ENCODE measurements around the gene PRICKLE4.
A peak's percentile ranks its signal among the peaks of the same experiment; 100 is the strongest.

PRICKLE4 gene

DNA sequence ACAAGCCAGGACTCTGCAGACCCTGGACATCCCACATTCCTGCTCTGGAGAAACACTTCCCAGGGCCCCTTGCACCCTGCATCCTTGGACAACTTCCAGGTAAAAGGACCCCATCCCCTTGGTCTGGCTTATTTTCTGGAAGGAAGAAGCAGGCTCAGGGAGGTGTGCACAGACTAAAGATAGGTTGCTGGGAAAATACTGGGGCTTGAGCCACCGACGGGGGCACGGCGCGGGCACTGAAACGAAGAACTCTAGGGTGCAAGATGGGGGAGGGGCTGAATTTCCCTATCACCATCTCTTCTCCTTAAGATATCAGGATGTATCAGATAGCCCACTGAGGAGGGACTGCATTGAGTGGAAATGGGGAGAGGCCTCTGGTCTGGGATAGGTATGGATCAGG is 1.7 kb upstream of the PRICKLE4 start:
- no peak overlapping the region for H3K9ac ChIP-seq (ENCODE audit: low read depth, low read length)
- no peak overlapping the region for H3K27ac ChIP-seq (ENCODE audit: low read depth, low read length)

DNA sequence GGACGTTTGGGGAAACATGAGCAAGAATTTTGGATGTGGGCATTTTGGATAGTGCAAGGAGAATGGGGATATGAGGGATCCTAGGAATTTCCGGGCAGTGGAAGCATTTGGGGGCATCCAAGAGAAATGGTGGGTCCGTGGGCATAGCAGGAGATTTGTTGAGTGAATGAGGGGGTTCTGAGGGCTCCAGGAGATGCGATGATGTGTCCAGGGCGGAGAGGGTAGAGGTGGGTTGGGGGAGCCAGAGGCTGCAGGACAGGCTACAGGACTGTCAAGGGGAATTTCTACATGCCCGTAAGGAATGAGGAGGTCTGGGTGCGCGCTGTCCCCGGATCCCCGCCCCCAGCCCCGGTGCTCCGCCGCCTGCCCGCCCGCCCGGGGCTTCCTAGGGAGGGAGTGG is 1.2 kb upstream of the PRICKLE4 start:
- H3K4me3 ChIP-seq (ENCODE audit: low read length): peak overlapping the region; percentile 87
- peaks cover 17% of the 10 kb centered on the region for H3K36me3 ChIP-seq (ENCODE audit: insufficient read depth, low read length)
- no peak overlapping the region for H3K27ac ChIP-seq (ENCODE audit: low read depth, low read length)
- H3K9me3 ChIP-seq (ENCODE audit: insufficient read depth, low read depth, low read length): no peaks in the 10 kb centered on the region
- WGBS: 3% methylated on average over 16 of the region's 16 CpGs
- H3K4me1 ChIP-seq (ENCODE audit: insufficient read depth, low read length): 0 out of 2 replicates have a peak, but pooled peaks cover under 1% of the 10 kb centered on the region
- peaks cover 34% of the 10 kb centered on the region for H3K27me3 ChIP-seq (ENCODE audit: insufficient read depth, low read length)
- peak overlapping the region; percentile 69 for H3K9ac ChIP-seq (ENCODE audit: low read depth, low read length)

More for the DNA sequence above, 1.7 kb upstream of the PRICKLE4 start:
- WGBS: 54% methylated on average over 2 of the region's 6 CpGs
- no peaks in the 10 kb centered on the region for H3K9me3 ChIP-seq (ENCODE audit: insufficient read depth, low read depth, low read length)
- H3K27me3 ChIP-seq (ENCODE audit: insufficient read depth, low read length): peaks cover 30% of the 10 kb centered on the region
- H3K4me3 ChIP-seq (ENCODE audit: low read length): peak overlapping the region; percentile 87
- H3K36me3 ChIP-seq (ENCODE audit: insufficient read depth, low read length): peaks cover 19% of the 10 kb centered on the region
- no peaks in the 10 kb centered on the region for H3K4me1 ChIP-seq (ENCODE audit: insufficient read depth, low read length)

DNA sequence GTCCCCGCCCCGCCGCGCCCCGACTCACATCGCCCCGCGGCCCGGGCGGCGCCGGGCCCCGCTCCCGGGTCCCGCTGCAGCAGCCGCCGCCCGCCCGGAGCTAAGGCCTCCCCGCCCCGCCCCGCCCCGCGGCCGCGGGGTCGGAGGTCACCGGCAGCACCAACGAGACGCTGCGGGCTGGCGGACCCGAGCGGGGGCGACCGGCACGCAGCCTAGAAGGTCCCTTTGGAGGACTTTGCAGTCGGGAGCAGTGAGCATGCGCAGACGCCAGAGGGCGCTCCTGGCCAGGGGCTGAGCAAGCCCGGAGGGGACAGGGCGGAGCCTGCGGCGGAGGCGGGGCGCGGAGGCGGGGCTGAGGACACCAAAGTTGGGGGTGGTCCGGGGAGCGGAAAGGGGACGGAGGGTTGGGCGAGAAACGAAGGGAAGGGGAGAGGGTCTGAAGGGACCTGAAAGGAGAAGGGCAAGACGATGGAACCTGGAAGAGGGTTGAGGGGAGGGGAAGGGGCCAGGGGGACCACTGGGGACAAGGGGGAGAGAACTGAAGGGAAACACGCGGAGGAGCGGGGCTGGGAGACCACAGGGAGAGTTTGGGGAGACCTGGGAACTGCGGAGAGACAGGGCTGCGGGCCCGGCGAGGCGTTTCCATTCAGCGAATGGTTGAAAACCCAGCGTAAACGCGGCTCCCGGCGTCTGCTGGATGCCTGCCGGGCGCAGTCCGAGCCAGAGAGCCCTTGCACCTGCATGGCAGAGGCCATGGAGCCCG is 613 bp upstream of the PRICKLE4 start, which contains the start of gene FRS3:
Gene FRS3, minus strand, starts transcription at position 113 of the 763 bp plus-strand sequence. CDS start 2,913 bp downstream, outside the sequence.
- H3K4me1 ChIP-seq (ENCODE audit: insufficient read depth, low read length): 0 out of 2 replicates have a peak, but pooled peaks cover 3% of the 10 kb centered on the region
- H3K4me3 ChIP-seq (ENCODE audit: low read length): peak within 1 kb of the TSS; percentile 87
- WGBS: under 1% methylated on average over 73 of the region's 73 CpGs
- peak within 1 kb of the TSS; percentile 69 for H3K9ac ChIP-seq (ENCODE audit: low read depth, low read length)
- H3K9me3 ChIP-seq (ENCODE audit: insufficient read depth, low read depth, low read length): no peaks in the 10 kb centered on the region
- H3K27ac ChIP-seq (ENCODE audit: low read depth, low read length): no peak within 1 kb of the TSS
- peaks cover 41% of the 10 kb centered on the region for H3K27me3 ChIP-seq (ENCODE audit: insufficient read depth, low read length)
- H3K36me3 ChIP-seq (ENCODE audit: insufficient read depth, low read length): peaks cover 10% of the 10 kb centered on the region; the same call in 1 of the 2 replicates

DNA sequence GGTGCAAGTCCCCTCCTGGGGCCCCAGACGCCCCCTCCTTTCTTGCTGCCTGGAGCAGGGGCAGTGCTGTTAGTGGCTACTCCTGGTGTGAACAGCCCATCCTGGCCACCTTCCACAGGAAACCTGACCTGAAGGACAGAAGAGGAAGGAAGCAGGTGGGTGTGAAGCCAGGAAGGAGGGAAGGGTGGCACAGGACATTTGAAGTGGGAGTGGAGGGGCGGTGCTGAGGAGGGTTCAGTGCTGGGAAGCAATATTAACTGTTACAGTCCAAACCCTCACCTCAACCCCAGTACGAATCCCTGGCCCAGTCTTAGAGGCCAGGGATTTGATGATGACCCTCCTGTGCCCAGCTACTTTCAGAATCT is 766 bp downstream of the PRICKLE4 start:
- Histone ChIP-seq H3K4me1 (ENCODE audit: insufficient read depth, low read length) (0 out of 2 replicates have a peak, but pooled peaks cover 3% of the 10 kb centered on the region), H3K27ac (ENCODE audit: low read depth, low read length) (no peak overlapping the region), H3K9ac (ENCODE audit: low read depth, low read length) (no peak overlapping the region), H3K27me3 (ENCODE audit: insufficient read depth, low read length) (peaks cover 54% of the 10 kb centered on the region), H3K9me3 (ENCODE audit: insufficient read depth, low read depth, low read length) (no peaks in the 10 kb centered on the region), H3K36me3 (ENCODE audit: insufficient read depth, low read length) (peaks cover 4% of the 10 kb centered on the region; the same call in 1 of the 2 replicates), H3K4me3 (ENCODE audit: low read length) (peak overlapping the region; percentile 87)
- 60% methylated on average over 2 of the region's 3 CpGs for WGBS

DNA sequence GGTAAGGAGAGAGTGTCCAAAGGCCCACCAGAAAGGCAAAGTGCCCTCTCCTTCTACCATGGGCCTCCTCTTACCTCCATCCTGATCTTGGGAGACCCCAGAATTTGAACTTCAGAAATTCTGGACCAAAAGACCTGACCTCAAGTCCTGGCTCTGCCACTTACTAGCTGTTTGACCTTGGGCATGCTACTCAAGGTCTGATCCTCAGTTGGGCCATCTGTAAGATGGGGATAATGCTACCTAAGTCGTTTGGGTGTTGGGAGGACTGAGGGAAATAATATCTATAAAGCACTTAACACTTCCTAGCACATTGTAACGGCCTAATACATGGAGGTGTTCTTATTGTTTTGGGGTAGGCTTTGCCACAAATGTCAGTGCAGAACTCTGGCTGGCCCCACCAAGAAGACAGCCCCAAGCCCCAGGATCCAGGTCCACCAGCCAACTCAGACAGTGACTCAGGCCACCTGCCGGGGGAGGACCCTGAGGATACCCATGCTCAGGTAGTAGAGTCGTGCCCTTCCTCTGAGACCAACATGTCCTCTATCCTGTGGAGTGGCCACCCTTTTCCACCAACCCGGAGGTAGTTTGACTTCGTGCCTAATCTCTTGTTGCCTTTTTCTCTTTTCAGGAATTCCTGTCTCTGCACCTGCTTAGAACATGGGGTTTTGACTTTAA is 2.7 kb downstream of the PRICKLE4 start:
- no peaks in the 10 kb centered on the region for H3K9me3 ChIP-seq (ENCODE audit: insufficient read depth, low read depth, low read length)
- H3K36me3 ChIP-seq (ENCODE audit: insufficient read depth, low read length): no peaks in the 10 kb centered on the region
- H3K27ac ChIP-seq (ENCODE audit: low read depth, low read length): no peak overlapping the region
- peaks cover 54% of the 10 kb centered on the region for H3K27me3 ChIP-seq (ENCODE audit: insufficient read depth, low read length)
- 78% methylated on average over 5 of the region's 6 CpGs for WGBS
- H3K9ac ChIP-seq (ENCODE audit: low read depth, low read length): no peak overlapping the region
- H3K4me1 ChIP-seq (ENCODE audit: insufficient read depth, low read length): 0 out of 2 replicates have a peak, but pooled peaks cover 3% of the 10 kb centered on the region
- H3K4me3 ChIP-seq (ENCODE audit: low read length): no peak overlapping the region

DNA sequence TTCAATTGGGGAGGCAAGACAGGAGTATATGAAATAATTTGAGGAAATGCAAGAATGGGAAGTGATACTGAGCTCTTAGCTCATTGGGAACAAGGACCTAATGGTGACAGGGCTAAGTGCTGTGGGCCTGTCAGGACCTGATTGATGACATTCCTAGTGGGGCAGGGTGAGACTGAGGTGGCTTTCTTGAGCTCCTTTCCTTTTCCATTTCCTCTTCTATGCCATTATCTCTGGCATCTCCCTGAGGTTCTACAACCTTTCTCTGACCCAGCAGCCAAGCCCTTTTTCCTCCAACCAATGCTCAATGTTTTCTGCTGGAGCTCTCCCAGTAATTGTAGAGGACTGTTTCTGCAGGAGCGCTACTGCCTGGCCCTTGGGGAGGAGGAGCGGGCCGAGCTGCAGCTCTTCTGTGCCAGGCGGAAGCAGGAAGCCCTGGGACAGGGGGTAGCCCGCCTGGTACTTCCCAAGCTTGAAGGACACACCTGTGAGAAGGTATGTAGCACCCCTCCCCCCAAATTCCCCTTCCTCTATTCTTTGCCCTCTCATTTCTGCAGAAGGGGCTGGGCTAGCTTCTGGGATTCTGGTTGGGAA is 4.1 kb downstream of the PRICKLE4 start:
- Histone ChIP-seq H3K4me1 (ENCODE audit: insufficient read depth, low read length) (0 out of 2 replicates have a peak, but pooled peaks cover 3% of the 10 kb centered on the region), H3K36me3 (ENCODE audit: insufficient read depth, low read length) (peaks cover 9% of the 10 kb centered on the region), H3K4me3 (ENCODE audit: low read length) (no peak overlapping the region), H3K9ac (ENCODE audit: low read depth, low read length) (no peak overlapping the region), H3K27ac (ENCODE audit: low read depth, low read length) (no peak overlapping the region), H3K27me3 (ENCODE audit: insufficient read depth, low read length) (peaks cover 54% of the 10 kb centered on the region), H3K9me3 (ENCODE audit: insufficient read depth, low read depth, low read length) (no peaks in the 10 kb centered on the region)
- WGBS: 65% methylated on average over 5 of the region's 5 CpGs

DNA sequence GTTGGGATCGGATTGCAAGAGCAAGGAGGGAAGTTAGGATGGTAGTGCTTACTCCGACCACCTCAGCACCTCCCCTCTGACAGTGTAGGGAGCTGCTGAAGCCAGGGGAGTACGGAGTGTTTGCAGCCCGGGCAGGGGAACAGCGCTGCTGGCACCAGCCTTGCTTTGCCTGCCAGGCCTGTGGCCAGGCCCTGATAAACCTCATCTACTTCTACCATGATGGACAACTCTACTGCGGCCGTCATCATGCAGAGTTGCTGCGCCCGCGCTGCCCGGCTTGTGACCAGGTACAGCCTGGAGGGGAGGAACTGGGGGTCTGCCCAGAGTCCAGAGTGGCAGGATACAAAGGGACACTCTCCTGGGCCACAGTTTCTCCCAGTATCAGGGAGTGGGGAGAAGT is 4.7 kb downstream of the PRICKLE4 start:
- Histone ChIP-seq H3K36me3 (ENCODE audit: insufficient read depth, low read length) (peaks cover 15% of the 10 kb centered on the region), H3K9ac (ENCODE audit: low read depth, low read length) (no peak overlapping the region), H3K27ac (ENCODE audit: low read depth, low read length) (no peak overlapping the region), H3K9me3 (ENCODE audit: insufficient read depth, low read depth, low read length) (no peaks in the 10 kb centered on the region), H3K4me1 (ENCODE audit: insufficient read depth, low read length) (0 out of 2 replicates have a peak, but pooled peaks cover 3% of the 10 kb centered on the region), H3K4me3 (ENCODE audit: low read length) (no peak overlapping the region), H3K27me3 (ENCODE audit: insufficient read depth, low read length) (peaks cover 54% of the 10 kb centered on the region)
- WGBS: 88% methylated on average over 11 of the region's 11 CpGs

DNA sequence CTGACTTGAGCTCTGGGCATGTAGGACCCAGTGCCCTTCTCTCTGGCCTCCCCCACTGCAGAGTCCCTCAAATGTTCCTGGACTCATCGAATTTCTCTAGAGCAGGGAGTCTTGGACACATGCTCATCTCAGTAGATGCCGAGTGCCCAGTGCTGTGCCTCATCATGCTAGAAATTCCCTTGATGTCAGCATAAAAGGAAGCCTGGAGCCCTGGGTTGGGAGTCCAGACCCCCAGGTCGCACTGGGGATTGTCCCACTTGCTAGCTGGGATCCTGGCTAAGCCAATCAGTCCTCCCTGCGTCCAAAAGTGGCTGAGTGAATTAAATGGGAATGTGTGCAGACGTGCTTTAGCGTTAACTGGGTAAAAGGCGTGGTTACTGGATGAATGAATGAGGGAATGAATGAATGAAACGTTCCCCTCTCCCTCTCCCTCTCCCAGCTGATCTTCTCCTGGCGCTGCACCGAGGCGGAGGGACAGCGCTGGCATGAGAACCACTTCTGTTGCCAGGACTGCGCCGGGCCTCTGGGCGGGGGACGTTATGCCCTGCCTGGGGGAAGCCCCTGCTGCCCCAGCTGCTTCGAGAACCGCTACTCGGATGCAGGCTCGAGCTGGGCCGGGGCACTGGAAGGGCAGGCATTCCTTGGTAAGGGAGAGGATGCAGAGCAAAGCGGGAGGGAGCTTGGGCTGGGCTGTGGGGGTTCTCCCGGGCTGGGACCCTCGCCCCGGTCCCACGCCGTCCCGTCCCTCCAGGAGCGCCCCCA is 5.3 kb downstream of the PRICKLE4 start:
- peak overlapping the region; percentile 98 for H3K4me3 ChIP-seq (ENCODE audit: low read length)
- H3K36me3 ChIP-seq (ENCODE audit: insufficient read depth, low read length): peaks cover 21% of the 10 kb centered on the region
- H3K9ac ChIP-seq (ENCODE audit: low read depth, low read length): 0 out of 2 replicates have a peak overlapping the region, but pooled peaks have one; percentile 15
- 27% methylated on average over 28 of the region's 29 CpGs for whole genome bisulfite sequencing
- H3K27me3 ChIP-seq (ENCODE audit: insufficient read depth, low read length): peaks cover 52% of the 10 kb centered on the region
- no peak overlapping the region for H3K27ac ChIP-seq (ENCODE audit: low read depth, low read length)
- H3K9me3 ChIP-seq (ENCODE audit: insufficient read depth, low read depth, low read length): no peaks in the 10 kb centered on the region
- H3K4me1 ChIP-seq (ENCODE audit: insufficient read depth, low read length): 0 out of 2 replicates have a peak, but pooled peaks cover 3% of the 10 kb centered on the region

DNA sequence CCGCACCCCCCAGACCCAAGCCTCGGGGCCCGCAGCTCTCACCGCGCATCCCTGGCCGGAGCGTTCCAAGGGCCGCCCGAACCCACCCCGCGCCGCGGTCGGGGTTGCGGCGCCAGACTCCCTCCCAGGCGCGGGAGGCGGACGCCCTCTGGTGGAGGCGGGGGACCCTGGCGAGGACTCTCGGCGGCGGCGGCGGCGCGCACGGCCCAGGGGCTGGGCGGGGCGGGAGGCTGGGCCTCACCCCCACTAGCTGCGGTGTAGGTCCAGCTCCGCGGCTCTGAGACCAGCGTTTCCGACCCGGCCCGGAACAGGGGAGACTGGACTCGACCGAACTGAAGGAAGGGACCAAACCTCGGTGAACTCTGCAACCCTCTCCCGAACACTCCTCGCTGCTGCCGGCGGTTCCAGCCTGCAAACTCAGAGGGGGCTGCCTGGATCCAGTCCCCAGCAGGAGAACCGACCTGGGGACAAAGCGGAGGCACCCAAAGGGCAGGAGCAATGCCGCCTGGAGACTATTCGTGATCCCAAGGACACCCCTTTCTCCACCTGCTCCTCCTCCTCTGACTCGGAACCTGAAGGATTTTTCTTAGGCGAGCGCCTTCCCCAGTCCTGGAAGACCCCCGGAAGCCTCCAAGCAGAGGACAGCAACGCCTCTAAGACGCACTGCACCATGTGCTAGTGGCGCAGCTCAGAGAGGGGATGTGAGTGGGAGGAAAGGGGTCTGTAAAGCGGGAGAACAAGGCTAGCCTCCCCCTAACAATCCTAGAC is 6.1 kb downstream of the PRICKLE4 start:
- Histone ChIP-seq H3K27ac (ENCODE audit: low read depth, low read length) (no peak overlapping the region; the same call in 1 of the 2 replicates), H3K36me3 (ENCODE audit: insufficient read depth, low read length) (peaks cover 28% of the 10 kb centered on the region), H3K9me3 (ENCODE audit: insufficient read depth, low read depth, low read length) (no peaks in the 10 kb centered on the region), H3K27me3 (ENCODE audit: insufficient read depth, low read length) (peaks cover 44% of the 10 kb centered on the region), H3K4me3 (ENCODE audit: low read length) (peak overlapping the region; percentile 98), H3K9ac (ENCODE audit: low read depth, low read length) (peak overlapping the region; percentile 98), H3K4me1 (ENCODE audit: insufficient read depth, low read length) (0 out of 2 replicates have a peak, but pooled peaks cover 3% of the 10 kb centered on the region)
- under 1% methylated on average over 58 of the region's 58 CpGs for WGBS

Data from HUES64 (cell line).